DOHH2 (cell line): ENCODE results near the gene MTIF3.

ENCODE experiments used
- H3F3A ChIP-seq: fragments of 200-600 bp; sonication (generic), shearing (Covaris generic); 2 replicates; pipeline ENCODE4 v1.6.0; 2016; ENCODE audit warnings: antibody characterized with exemption, mild to moderate bottlenecking; ENCODE audit not compliant: control insufficient read depth, insufficient read depth
- H3K27ac ChIP-seq: fragments of 200-600 bp; sonication (generic); 2 replicates; pipeline ENCODE4 v1.5.1; 2014; ENCODE audit warnings: low read depth, mild to moderate bottlenecking, low read length, moderate library complexity
- H3K27me3 ChIP-seq: fragments of 200-600 bp; sonication (generic); 2 replicates; pipeline ENCODE4 v1.6.1; 2014; ENCODE audit warnings: mild to moderate bottlenecking, low read length, mixed read lengths; ENCODE audit not compliant: control insufficient read depth
- H3K36me3 ChIP-seq: fragments of 200-600 bp; sonication (generic); 2 replicates; pipeline ENCODE4 v1.6.1; 2014; ENCODE audit warnings: mild to moderate bottlenecking, low read length, moderate library complexity, mixed read lengths; ENCODE audit not compliant: control insufficient read depth
- H3K4me1 ChIP-seq: fragments of 200-600 bp; sonication (generic); 2 replicates; pipeline ENCODE4 v1.6.1; 2014; ENCODE audit warnings: mild to moderate bottlenecking, low read length, mixed read lengths; ENCODE audit not compliant: control insufficient read depth
- H3K4me2 ChIP-seq: fragments of 200-600 bp; sonication (generic); 2 replicates; pipeline ENCODE4 v1.6.0; 2014; ENCODE audit warnings: mild to moderate bottlenecking, low read length, moderate library complexity
- H3K4me3 ChIP-seq: fragments of 200-600 bp; sonication (generic); 2 replicates; pipeline ENCODE4 v1.5.1; 2014; ENCODE audit warnings: mild to moderate bottlenecking, low read length, mixed read lengths
- H3K79me2 ChIP-seq: fragments of 200-600 bp; sonication (generic); 2 replicates; pipeline ENCODE4 v1.6.1; 2014; ENCODE audit warnings: mild to moderate bottlenecking, low read length, mixed read lengths; ENCODE audit not compliant: control insufficient read depth
- H3K9me2 ChIP-seq: fragments of 200-600 bp; sonication (generic); replicated peaks from 2 replicates; pipeline ENCODE4 v1.6.1; 2014; ENCODE audit warnings: mild to moderate bottlenecking, low read length, mixed read lengths; ENCODE audit not compliant: control insufficient read depth
- H3K9me3 ChIP-seq: fragments of 200-600 bp; sonication (generic); 2 replicates; pipeline ENCODE4 v1.6.1; 2014; ENCODE audit warnings: antibody characterized with exemption, low read length, mixed read lengths; ENCODE audit not compliant: control insufficient read depth, insufficient read depth
- H4K20me1 ChIP-seq: fragments of 200-600 bp; sonication (generic); 2 replicates; pipeline ENCODE4 v1.6.0; 2014; ENCODE audit warnings: low read depth, mild to moderate bottlenecking, antibody characterized with exemption, low read length, moderate library complexity; ENCODE audit not compliant: control insufficient read depth, insufficient read depth
- CTCF ChIP-seq: fragments of 200-600 bp; sonication (generic); IDR thresholded peaks from one replicate; pipeline ENCODE4 v1.5.1; 2014; ENCODE audit warnings: antibody characterized with exemption, mild to moderate bottlenecking, low read depth, low read length; ENCODE audit not compliant: poor library complexity, severe bottlenecking
- EZH2phosphoT487 ChIP-seq: fragments of 200-600 bp; sonication (generic); IDR thresholded peaks from 2 replicates; pipeline ENCODE4 v1.6.1; 2017; ENCODE audit warnings: borderline replicate concordance, mild to moderate bottlenecking, antibody characterized with exemption, low read length, moderate library complexity, mixed read lengths

MTIF3 gene

DNA sequence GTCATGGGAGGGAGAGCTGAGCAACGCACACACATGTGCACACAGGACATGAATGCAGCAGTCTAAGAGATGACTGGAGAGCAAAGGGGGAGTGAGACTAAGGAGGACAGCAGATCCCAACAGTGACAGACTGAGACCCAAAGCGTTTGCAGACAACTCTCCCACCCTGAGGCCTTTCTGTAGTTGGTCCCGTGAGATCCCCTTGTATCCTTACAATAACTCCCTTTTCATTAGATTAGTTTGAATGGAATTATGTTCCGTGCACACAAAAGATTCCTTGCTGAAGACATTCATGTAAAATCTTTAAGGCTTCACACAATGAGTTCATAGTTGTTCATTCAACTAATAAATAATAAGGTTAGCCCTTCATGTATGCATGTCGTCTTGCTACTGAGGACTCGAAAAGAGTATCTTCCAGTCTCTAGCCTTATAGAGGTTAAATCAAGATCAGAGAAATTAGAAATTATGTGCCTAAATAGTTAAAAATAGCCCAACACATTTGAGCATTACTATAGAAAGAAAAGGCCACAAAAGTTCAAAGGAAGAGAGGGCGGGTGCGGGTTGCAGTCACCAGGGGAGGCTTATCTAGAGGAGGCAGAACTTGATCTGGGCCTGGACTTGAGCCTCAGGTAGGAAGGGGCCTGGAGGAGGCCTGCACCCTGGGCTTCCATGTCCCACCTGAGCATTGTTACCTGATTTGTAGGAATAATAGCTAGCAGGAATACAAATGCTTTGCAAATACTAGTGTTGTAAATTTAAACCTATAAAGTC is 29.1 kb downstream of the MTIF3 start:
- H3K27me3 ChIP-seq, result no peaks in the 10 kb centered on the region
- peaks cover 4% of the 10 kb centered on the region; the same call in 1 of the 2 replicates for H4K20me1 ChIP-seq
- no peak overlapping the region for H3K4me2 ChIP-seq
- no peaks in the 10 kb centered on the region for H3F3A ChIP-seq
- H3K4me1 ChIP-seq, result peaks cover 11% of the 10 kb centered on the region
- H3K9me2 ChIP-seq, result no peaks in the 10 kb centered on the region
- no peak overlapping the region for H3K27ac ChIP-seq
- TF ChIP-seq CTCF (no peak), EZH2phosphoT487 (no peak)
- H3K79me2 ChIP-seq, result peaks cover 18% of the 10 kb centered on the region
- no peak overlapping the region for H3K4me3 ChIP-seq
- H3K36me3 ChIP-seq, result peaks cover 14% of the 10 kb centered on the region
- H3K9me3 ChIP-seq, result no peaks in the 10 kb centered on the region

DNA sequence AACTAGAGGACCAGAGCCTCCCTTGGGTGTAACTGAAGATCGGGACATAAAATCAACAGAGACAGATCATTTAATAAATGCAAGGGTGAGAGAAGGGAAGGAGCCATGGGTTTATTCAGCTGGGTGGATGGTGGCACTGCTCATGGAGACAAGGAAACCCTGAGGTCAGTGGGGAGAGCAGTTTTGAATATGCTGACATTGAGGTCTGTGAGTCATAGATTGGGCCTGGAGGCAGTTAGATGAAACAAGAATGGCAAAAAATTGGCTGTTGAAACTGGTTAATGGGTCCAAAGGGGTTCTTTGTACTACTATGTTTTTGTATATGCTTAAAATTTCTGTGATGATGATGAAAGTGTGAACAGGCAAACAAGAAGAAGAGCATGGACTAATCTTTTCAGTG is 31.0 kb downstream of the MTIF3 start:
- no peak overlapping the region for H3K4me3 ChIP-seq
- H4K20me1 ChIP-seq, result no peaks in the 10 kb centered on the region
- H3K27me3 ChIP-seq, result peaks cover 11% of the 10 kb centered on the region; the same call in 1 of the 2 replicates
- no peak for TF ChIP-seq CTCF
- no peak for TF ChIP-seq EZH2phosphoT487
- H3K79me2 ChIP-seq, result no peaks in the 10 kb centered on the region
- H3K36me3 ChIP-seq, result no peaks in the 10 kb centered on the region
- no peak overlapping the region for H3K27ac ChIP-seq
- no peaks in the 10 kb centered on the region for H3K9me3 ChIP-seq
- no peaks in the 10 kb centered on the region for H3F3A ChIP-seq
- H3K4me1 ChIP-seq, result peaks cover 8% of the 10 kb centered on the region
- no peak overlapping the region for H3K4me2 ChIP-seq
- H3K9me2 ChIP-seq, result no peaks in the 10 kb centered on the region

DNA sequence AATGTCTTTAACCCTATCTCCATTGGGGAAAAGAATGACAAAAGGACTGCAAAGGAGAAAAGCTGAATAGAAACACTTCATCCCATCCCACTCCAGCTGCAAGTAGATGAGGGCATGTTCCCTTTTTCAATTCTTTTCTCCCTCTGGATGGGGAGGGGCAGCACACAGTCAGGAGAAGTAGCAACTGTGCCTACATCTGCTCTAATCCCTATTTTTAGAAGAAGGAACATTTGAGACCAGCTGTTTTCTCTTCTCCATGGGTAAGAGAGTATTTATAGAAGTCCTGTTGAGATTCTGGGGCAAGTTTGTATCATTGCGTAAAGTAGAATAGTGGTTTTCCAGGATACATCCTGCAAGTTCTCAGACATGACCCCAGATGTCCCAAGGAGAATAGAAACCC is 35.2 kb downstream of the MTIF3 start:
- H4K20me1 ChIP-seq, result no peaks in the 10 kb centered on the region
- H3K79me2 ChIP-seq, result no peaks in the 10 kb centered on the region
- no peaks in the 10 kb centered on the region for H3K4me1 ChIP-seq
- no peak for TF ChIP-seq CTCF
- TF ChIP-seq EZH2phosphoT487, result no peak
- no peak overlapping the region for H3K27ac ChIP-seq
- H3K9me3 ChIP-seq, result no peaks in the 10 kb centered on the region
- H3K4me2 ChIP-seq, result no peak overlapping the region
- H3F3A ChIP-seq, result no peaks in the 10 kb centered on the region
- no peak overlapping the region for H3K4me3 ChIP-seq
- H3K27me3 ChIP-seq, result peaks cover 26% of the 10 kb centered on the region; the same call in 1 of the 2 replicates
- no peaks in the 10 kb centered on the region for H3K36me3 ChIP-seq
- no peaks in the 10 kb centered on the region for H3K9me2 ChIP-seq
